Lung (tissue), 12 donors: ENCODE results near the gene KDM2B. TPM values are rescaled to one million over a fixed set of nuclear protein-coding genes. Genes with fewer than 3 reads are reported as not detected.

Experiments used
- ATAC-seq: fragments of 200-7000 bp; cut with Tn5 transposase; one replicate; pipeline ENCODE4 v1.9.1; 2020; ENCODE audit warnings: moderate number of reproducible peaks; ENCODE audit not compliant: insufficient read depth, low FRiP score
- DNase-seq, 3 donors: peaks; one replicate each; pipeline ENCODE4 v3.0.0-alpha.2; 2013 to 2017
- H3K27ac ChIP-seq, 2 donors: one replicate each; pipeline ENCODE4 v1.5.1; 2013; ENCODE audit warnings: mild to moderate bottlenecking in 2 of 2, moderate library complexity in 2 of 2, control low read depth in 1 of 2, inconsistent platforms in 1 of 2, low read depth in 1 of 2, low read length in 1 of 2
- H3K27me3 ChIP-seq, 3 donors: one replicate each; pipeline ENCODE4 v1.5.1; 2013; ENCODE audit warnings: low read length in 2 of 3; ENCODE audit not compliant: control insufficient read depth in 3 of 3, insufficient read depth in 3 of 3
- H3K36me3 ChIP-seq, 4 donors: one replicate each; pipeline ENCODE4 v1.5.1; 2013; ENCODE audit warnings: low read length in 4 of 4, mild to moderate bottlenecking in 1 of 4, moderate library complexity in 1 of 4; ENCODE audit not compliant: control insufficient read depth in 4 of 4, insufficient read depth in 4 of 4
- H3K4me1 ChIP-seq, 5 donors: one replicate each; pipeline ENCODE4 v1.5.1; 2013; ENCODE audit warnings: low read length in 5 of 5, mild to moderate bottlenecking in 2 of 5, moderate library complexity in 1 of 5; ENCODE audit not compliant: control insufficient read depth in 5 of 5, insufficient read depth in 5 of 5
- H3K4me3 ChIP-seq: one replicate; pipeline ENCODE4 v1.5.1; 2013; ENCODE audit warnings: mild to moderate bottlenecking, control low read depth, moderate library complexity
- H3K9ac ChIP-seq, 2 donors: one replicate each; pipeline ENCODE4 v1.5.1; 2013; ENCODE audit warnings: low read length in 2 of 2, control low read depth in 1 of 2; ENCODE audit not compliant: insufficient read depth in 1 of 2
- H3K9me3 ChIP-seq, 4 donors: one replicate each; pipeline ENCODE4 v1.5.1; 2013; ENCODE audit warnings: low read length in 3 of 4, mild to moderate bottlenecking in 1 of 4, moderate library complexity in 1 of 4; ENCODE audit not compliant: control insufficient read depth in 4 of 4, insufficient read depth in 3 of 4
- WGBS, 2 donors: extraction: QIAGEN DNeasy Blood & Tissue Kit; methylation state at CpG; one replicate each; pipeline ENCODE4 v1.1.7; 2013; 5-methylcytosine and 5-hydroxymethylcytosine counted together
- polyA plus RNA-seq, 2 donors: library from polyadenylated mRNA; stranded (reverse); fragments of 200-250 nt; gene quantifications; one replicate each; pipeline ENCODE4 v1.2.1, GENCODE V29; 2013
- total RNA-seq, 2 donors: library from RNA; depleted of rRNA in 1 of 2; stranded (reverse); fragments of >200 nt in 1 of 2; gene quantifications; one replicate each; pipeline ENCODE4 v1.2.1, GENCODE V29; 2014 to 2021
- TF ChIP-seq, protein P1 (sequence below): IDR thresholded peaks from 2 replicates; pipeline ENCODE4 v1.5.1; 2012; ENCODE audit warnings: mild to moderate bottlenecking; ENCODE audit errors: control extremely low read depth, extremely low read depth
- donor health status: control.
- donor health status: control.
- donor health status: Bipolar disorder and iron deficiency.
- donor health status: healthy.
- donor health status: DM: yes; HTN: yes; CAD: no.

KDM2B gene
- total and polyA plus RNA-seq, 4 donors: 13.8 to 44.5 (median 24.6) TPM

DNA sequence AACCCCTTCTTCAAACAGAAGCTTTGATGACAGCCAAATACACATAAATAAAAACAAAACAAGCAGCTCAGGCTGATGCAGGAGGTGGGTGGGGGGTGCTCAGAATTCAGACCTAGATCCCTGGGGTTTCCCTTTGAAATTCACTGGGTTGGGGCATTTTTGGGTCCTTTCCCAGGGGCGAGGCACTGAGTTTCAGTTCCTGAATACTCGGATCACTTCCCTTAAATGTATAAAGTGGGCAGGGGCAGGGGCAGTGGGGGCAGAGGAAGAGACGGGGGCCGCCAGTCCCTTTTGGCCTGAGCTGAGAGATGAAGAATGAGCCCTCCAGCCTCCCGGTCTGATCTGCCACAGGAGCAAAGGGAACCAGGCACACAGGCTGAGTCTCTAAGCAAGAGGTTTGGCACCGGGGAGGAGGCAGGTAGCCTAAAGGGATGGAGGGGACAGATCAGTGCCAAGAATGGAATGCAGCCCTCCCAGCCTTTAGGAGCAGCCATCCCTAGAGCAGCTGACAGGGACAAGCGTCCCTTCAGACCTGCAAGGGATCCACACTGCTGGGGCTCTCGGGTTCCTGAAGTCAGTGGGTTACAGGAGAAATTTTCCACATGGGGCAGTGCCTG lies 20.3 kb downstream of the KDM2B start:
- TF ChIP-seq, protein P1, sequence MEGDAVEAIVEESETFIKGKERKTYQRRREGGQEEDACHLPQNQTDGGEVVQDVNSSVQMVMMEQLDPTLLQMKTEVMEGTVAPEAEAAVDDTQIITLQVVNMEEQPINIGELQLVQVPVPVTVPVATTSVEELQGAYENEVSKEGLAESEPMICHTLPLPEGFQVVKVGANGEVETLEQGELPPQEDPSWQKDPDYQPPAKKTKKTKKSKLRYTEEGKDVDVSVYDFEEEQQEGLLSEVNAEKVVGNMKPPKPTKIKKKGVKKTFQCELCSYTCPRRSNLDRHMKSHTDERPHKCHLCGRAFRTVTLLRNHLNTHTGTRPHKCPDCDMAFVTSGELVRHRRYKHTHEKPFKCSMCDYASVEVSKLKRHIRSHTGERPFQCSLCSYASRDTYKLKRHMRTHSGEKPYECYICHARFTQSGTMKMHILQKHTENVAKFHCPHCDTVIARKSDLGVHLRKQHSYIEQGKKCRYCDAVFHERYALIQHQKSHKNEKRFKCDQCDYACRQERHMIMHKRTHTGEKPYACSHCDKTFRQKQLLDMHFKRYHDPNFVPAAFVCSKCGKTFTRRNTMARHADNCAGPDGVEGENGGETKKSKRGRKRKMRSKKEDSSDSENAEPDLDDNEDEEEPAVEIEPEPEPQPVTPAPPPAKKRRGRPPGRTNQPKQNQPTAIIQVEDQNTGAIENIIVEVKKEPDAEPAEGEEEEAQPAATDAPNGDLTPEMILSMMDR: no peak
- Histone ChIP-seq H3K9ac (no peak overlapping the region), H3K9me3 (no peaks in the 10 kb centered on the region), H3K4me1 (no peaks in the 10 kb centered on the region), H3K36me3 (peaks cover 0 to 3% (median 0%) of the 10 kb centered on the region in 4 donors), H3K27ac (no peak overlapping the region), H3K4me3 (no peak overlapping the region), H3K27me3 (no peaks in the 10 kb centered on the region)
- no peak for DNase-seq
- WGBS, 2 donors: 70 to 73% methylated on average over 8 of the region's 8 CpGs
- ATAC-seq: no peak

DNA sequence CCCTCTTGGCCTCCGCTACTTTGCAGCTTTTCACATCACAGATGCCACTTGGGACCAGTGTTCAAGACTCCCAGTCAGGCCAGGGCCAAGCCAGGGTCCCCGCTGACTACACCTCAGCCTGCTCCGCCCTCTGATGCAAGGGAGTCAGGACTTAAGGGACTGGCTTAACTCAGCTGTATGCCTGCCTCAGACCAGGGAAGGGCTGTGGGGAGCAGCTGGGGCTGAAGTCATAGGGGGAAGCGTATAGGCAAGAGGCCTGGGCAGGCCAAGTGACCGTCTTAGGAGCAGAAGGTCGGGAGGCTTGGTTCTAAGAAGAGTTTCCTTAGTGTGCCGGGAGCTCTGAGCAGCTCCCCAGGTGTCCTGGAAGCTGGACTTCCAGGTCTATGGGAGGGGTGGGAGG lies 21.9 kb downstream of the KDM2B start:
- ATAC-seq: no peak
- 93 to 95% methylated on average over 7 of the region's 7 CpGs for WGBS, 2 donors
- TF ChIP-seq, protein P1: no peak
- Histone ChIP-seq H3K9ac (no peak overlapping the region), H3K9me3 (no peaks in the 10 kb centered on the region), H3K4me3 (no peak overlapping the region), H3K4me1 (no peaks in the 10 kb centered on the region), H3K27me3 (no peaks in the 10 kb centered on the region), H3K27ac (no peak overlapping the region), H3K36me3 (peaks cover 0 to 3% (median under 1%) of the 10 kb centered on the region in 4 donors)
- no peak for DNase-seq

DNA sequence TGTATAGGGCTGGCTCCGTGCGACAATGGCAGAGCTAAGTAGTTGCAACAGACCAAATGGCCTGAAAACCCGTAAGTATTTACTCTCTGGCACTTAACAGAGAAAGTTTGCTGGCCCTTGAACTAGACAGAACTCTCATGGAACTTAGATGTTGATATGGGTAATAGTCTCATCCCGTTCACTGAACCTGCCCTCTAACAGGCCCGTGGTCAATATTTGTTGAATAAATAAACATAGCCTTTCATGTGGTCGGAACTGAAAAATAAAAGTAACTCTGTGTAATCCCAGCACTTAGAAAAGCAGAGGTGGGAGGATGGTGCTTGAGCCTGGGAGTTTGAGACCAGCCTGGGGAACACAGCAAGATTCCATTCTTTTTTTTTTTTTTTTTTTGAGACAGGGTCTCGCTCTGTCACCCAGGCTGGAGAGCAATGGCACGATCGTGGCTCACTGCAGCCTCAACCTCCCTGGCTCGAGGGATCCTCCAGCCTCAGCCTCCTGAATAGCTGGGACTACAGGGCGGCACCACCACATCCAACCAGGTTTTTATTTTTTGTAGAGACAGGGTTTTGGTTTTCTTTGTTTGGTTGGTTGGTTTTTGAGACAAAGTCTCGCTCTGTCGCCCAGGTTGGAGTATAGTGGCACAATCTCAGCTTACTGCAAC lies 29.7 kb downstream of the KDM2B start:
- Histone ChIP-seq H3K9me3 (no peaks in the 10 kb centered on the region), H3K27me3 (no peaks in the 10 kb centered on the region), H3K36me3 (peaks cover 0 to 9% (median 5%) of the 10 kb centered on the region in 4 donors), H3K4me1 (no peaks in the 10 kb centered on the region), H3K9ac (no peak overlapping the region), H3K4me3 (no peak overlapping the region), H3K27ac (no peak overlapping the region)
- WGBS, 2 donors: 74 to 85% methylated on average over 13 of the region's 13 CpGs
- DNase-seq: no peak
- TF ChIP-seq, protein P1: no peak
- ATAC-seq: peak; percentile 31
